Duodenal mucosa (tissue), 2 donors: ENCODE measurements around the gene RPL41.
A peak's percentile ranks its signal among the peaks of the same experiment; 100 is the strongest.

Experiments
- H3K27ac ChIP-seq: one replicate; pipeline ENCODE4 v1.7.0; 2013; ENCODE audit warnings: low read depth, low read length
- H3K27me3 ChIP-seq, 2 donors: one replicate each; pipeline ENCODE4 v1.7.0; 2013; ENCODE audit warnings: low read length in 2 of 2, control low read depth in 1 of 2; ENCODE audit not compliant: insufficient read depth in 2 of 2, control insufficient read depth in 1 of 2
- H3K36me3 ChIP-seq, 2 donors: one replicate each; pipeline ENCODE4 v1.7.0; 2013; ENCODE audit warnings: low read length in 2 of 2, control low read depth in 1 of 2; ENCODE audit not compliant: insufficient read depth in 2 of 2, control insufficient read depth in 1 of 2
- H3K4me1 ChIP-seq, 2 donors: one replicate each; pipeline ENCODE4 v1.7.0; 2013; ENCODE audit warnings: low read length in 2 of 2, control low read depth in 1 of 2; ENCODE audit not compliant: insufficient read depth in 2 of 2, control insufficient read depth in 1 of 2
- H3K4me3 ChIP-seq, 2 donors: one replicate each; pipeline ENCODE4 v1.7.0; 2013; ENCODE audit warnings: low read length in 2 of 2, low read depth in 1 of 2
- H3K9ac ChIP-seq, 2 donors: one replicate each; pipeline ENCODE4 v1.7.0; 2013; ENCODE audit warnings: low read length in 2 of 2, low read depth in 1 of 2
- H3K9me3 ChIP-seq, 2 donors: one replicate each; pipeline ENCODE4 v1.7.0; 2013; ENCODE audit warnings: low read length in 2 of 2, control low read depth in 1 of 2; ENCODE audit not compliant: control insufficient read depth in 1 of 2

RPL41 gene

DNA sequence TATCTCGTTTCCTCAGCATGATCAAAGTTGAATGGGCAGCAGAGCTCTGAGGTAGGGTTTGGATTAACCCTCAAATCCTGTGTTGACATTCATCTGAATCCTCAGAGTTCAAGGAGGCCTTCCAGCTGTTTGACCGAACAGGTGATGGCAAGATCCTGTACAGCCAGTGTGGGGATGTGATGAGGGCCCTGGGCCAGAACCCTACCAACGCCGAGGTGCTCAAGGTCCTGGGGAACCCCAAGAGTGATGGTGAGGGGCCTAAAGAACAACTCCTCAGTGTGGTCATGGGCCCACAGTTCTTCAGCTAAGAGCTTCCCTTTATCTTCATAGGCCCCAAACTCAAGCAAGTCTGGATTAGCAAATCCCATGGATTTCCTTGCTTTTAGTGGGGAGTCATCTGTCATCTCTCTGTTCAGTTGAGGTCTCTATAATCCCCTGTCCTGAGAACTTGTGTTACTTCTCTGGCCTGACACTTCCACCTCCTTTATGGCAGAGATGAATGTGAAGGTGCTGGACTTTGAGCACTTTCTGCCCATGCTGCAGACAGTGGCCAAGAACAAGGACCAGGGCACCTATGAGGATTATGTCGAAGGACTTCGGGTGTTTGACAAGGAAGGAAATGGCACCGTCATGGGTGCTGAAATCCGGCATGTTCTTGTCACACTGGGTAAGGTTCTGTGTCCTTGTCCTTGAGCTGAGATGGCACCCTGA is 43.2 kb downstream of the RPL41 start:
- peak overlapping the region; percentile 99 to 100 for H3K9ac ChIP-seq
- H3K4me1 ChIP-seq, result peaks cover 33 to 45% of the 10 kb centered on the region in 2 donors
- H3K4me3 ChIP-seq, result peak overlapping the region; percentile 86 to 93
- H3K9me3 ChIP-seq, result no peaks in the 10 kb centered on the region
- H3K36me3 ChIP-seq, result peaks cover 38 to 47% of the 10 kb centered on the region in 2 donors
- peak overlapping the region; percentile 96 for H3K27ac ChIP-seq
- no peaks in the 10 kb centered on the region for H3K27me3 ChIP-seq

DNA sequence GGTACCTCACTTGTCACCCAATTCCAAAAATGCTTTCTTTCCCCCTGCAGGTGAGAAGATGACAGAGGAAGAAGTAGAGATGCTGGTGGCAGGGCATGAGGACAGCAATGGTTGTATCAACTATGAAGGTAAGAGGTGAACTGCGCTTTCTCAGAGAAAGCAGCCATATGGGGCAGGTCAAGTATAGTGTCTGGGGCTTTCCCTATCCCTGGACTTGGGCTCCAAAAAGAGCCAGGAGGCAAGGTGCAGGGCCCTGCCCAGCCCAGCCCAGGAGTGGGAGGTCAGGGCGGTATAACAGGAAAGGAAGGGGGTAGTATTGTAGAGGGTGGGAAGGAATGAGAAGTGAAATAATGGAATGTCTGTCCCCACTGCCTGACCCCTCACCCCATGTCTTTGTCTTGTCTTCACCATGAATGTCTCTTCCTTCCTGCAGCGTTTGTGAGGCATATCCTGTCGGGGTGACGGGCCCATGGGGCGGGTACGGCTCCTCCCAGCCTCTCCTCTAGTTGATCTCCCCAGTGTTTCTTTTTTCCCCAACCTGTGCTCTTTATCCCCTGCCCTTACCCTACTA is 43.8 kb downstream of the RPL41 start:
- Histone ChIP-seq H3K27me3 (no peaks in the 10 kb centered on the region), H3K4me1 (peaks cover 29 to 40% of the 10 kb centered on the region in 2 donors), H3K9me3 (no peaks in the 10 kb centered on the region), H3K9ac (peak overlapping the region; percentile 99 to 100), H3K27ac (peak overlapping the region; percentile 96), H3K4me3 (peak overlapping the region; percentile 86 to 93), H3K36me3 (peaks cover 38 to 52% of the 10 kb centered on the region in 2 donors)

DNA sequence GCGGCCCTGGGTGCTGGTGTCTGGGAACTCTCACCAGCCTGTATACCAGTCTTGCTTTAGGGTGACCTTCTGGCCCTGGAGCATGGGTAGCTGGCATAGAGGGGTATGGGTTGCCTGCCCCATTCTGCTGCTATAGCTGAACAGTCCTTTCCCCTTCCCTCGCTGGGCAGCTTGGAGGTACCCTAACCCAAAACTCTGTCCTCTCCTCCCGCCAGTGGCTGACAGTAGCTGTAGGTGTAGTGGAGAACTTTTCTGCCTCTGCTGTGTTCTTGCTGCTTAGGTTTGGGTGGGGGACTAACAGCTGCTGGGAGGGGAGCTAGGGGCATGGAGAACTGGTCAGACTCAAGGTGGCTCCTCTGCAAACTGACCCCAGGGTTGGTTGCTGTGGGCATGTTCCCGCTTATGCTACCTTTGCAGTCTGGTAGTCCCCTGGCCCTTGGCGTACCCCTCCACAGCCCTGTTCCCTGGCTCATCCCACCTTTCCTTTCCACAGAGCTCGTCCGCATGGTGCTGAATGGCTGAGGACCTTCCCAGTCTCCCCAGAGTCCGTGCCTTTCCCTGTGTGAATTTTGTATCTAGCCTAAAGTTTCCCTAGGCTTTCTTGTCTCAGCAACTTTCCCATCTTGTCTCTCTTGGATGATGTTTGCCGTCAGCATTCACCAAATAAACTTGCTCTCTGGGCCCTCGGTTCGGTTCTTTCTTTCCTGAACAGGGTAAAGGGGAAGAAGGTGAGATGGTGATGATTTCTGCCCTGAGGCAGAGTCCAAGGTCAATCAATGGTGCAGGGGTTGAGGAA is 44.7 kb downstream of the RPL41 start:
- Histone ChIP-seq H3K9me3 (no peaks in the 10 kb centered on the region), H3K27ac (peak overlapping the region; percentile 96), H3K27me3 (no peaks in the 10 kb centered on the region), H3K9ac (peak overlapping the region; percentile 99 to 100), H3K36me3 (peaks cover 38 to 59% of the 10 kb centered on the region in 2 donors), H3K4me3 (peak overlapping the region; percentile 86 to 93), H3K4me1 (peaks cover 25 to 33% of the 10 kb centered on the region in 2 donors)

DNA sequence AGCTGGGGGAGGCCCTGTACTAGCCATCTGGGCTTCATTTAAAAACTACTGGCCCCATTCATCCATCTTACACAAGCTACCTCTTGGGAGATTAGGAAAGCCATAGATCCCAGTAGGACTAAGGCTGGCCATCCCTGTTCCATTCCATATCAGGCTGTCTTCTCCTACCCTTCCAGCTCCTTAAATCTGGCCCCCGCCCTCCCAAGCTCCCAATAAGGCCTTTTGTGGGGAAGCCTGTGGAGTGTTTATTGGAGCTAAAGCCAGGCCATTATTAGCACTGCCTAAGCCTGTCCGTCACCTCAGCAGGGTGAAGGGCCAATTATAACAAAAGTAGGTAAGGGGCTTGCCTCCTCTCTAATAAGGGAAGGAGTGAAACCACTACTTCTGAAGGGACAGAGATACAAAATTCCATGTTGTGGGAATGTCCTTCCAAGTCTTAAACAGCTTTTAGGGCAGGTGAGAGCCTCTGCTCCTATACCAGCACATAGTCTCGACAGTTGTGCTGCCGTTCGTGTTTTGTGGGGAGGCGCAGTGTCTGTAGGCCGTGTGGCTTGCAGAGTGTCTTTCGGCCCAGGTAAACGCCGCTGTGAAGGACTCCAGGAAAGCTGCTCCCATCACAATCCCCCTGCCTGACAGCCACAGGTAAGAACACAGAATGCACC is 45.4 kb downstream of the RPL41 start:
- Histone ChIP-seq H3K27me3 (no peaks in the 10 kb centered on the region), H3K4me1 (peaks cover 25 to 33% of the 10 kb centered on the region in 2 donors), H3K9me3 (no peaks in the 10 kb centered on the region), H3K27ac (no peak overlapping the region), H3K9ac (peak overlapping the region; percentile 99 to 100), H3K4me3 (no peak overlapping the region), H3K36me3 (peaks cover 38 to 65% of the 10 kb centered on the region in 2 donors)

DNA sequence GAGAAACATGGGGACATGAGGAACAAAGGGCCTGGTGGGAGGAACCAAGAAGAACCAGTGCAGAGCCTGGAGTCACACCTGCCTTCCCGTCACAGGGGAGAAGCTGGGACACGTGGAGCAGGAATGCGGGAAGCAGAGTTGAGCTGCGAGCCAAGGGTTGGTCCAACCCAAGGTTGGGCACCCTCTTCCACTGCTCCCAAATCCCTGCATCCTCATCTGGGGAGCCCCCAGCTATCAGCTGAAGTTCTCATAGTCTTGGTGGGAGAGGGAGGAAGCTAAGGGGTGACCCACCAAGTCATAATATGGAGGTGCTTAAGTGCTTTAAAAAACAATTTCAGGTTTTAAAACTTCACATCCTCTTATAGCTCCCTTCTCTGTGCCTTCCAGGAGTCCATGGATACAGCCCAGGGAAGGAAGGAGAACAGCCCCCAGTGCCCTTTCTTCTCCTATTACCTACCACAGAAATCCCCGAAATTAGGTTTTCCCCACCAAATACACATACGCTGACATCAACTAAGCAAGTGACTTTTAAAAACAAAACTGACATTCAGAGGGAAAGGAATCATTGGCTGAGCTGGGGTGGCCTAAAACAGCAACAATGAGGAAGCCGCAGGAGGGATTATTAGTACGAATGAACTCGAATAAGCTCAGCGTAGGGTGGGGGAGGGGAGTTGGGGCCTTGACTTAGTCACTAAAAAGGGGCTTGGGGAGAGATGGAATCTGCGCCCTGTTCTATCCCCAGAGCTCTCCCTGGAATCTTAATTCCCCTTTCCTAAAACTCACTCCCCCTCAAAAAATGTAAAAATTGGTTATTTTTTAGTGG is 46.2 kb downstream of the RPL41 start:
- Histone ChIP-seq H3K27ac (no peak overlapping the region), H3K4me3 (no peak overlapping the region), H3K4me1 (peaks cover 25 to 28% of the 10 kb centered on the region in 2 donors), H3K9ac (peak overlapping the region in 1 of 2 donors; percentile 5), H3K36me3 (peaks cover 42 to 73% of the 10 kb centered on the region in 2 donors), H3K27me3 (no peaks in the 10 kb centered on the region), H3K9me3 (no peaks in the 10 kb centered on the region)

DNA sequence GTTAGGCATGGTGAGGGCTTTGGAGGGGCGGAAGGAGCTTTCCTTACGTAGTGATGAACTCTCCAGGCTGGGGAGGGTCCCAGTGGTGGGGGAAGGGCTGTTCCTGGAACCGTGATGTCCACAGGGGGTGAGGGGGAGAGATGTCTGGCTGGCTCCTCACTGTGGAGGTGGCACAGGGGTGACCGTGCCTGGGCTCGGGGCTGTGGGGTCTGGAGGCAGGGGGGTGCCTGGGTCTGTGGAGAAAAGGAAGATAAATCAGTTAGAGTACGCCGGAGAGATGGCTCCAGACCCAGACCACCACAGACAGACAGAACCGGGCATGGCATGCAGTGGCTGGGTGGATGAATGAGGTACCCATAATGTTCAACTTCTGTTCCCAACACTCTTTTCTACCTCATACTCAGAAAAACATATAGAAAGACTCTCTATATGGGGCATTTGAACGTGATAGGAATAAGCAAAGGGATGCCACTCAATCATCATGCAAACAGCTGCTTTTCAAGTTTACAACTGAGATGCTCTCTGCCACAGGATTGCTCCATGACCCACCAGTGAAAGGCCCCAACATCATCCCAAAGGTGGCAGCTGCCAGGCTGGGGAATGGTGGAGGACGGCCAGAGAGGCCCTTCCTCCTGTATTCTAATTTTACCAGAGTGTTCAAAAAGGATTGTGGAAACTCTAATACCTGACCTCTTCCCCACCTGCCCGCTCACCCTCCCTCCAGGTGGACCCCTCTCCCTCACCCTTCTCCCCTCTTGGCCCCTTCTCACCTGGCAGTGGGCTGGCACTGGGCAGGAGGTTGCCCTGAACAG is 47.3 kb downstream of the RPL41 start:
- no peak overlapping the region for H3K9ac ChIP-seq

DNA sequence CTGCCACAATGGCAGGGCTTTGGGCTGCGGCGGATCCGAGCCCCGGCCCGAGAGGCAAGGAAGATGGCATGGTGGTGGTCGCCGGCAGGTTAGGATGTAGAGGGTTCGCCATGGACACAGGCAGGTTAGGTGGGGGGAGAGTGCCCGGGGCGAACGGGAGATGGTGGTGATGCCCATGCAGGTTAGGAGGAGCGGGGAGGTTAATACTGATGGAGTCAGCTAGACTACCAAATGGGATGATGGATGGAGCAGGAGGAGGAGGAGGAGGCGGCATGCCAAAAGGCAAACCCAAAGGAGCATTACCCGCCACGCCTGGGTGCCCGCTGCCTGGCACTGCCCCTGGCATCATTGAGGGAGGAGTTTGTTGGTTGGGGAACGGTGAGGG is 47.9 kb downstream of the RPL41 start:
- Histone ChIP-seq H3K9me3 (no peaks in the 10 kb centered on the region), H3K27me3 (no peaks in the 10 kb centered on the region), H3K4me1 (peaks cover 25 to 27% of the 10 kb centered on the region in 2 donors), H3K9ac (no peak overlapping the region), H3K27ac (no peak overlapping the region), H3K36me3 (peaks cover 45 to 87% of the 10 kb centered on the region in 2 donors), H3K4me3 (no peak overlapping the region)

More for the DNA sequence above, 47.3 kb downstream of the RPL41 start:
- Histone ChIP-seq H3K4me1 (peaks cover 25 to 28% of the 10 kb centered on the region in 2 donors), H3K27me3 (no peaks in the 10 kb centered on the region), H3K27ac (no peak overlapping the region), H3K9me3 (no peaks in the 10 kb centered on the region), H3K4me3 (no peak overlapping the region), H3K36me3 (peaks cover 46 to 83% of the 10 kb centered on the region in 2 donors)

DNA sequence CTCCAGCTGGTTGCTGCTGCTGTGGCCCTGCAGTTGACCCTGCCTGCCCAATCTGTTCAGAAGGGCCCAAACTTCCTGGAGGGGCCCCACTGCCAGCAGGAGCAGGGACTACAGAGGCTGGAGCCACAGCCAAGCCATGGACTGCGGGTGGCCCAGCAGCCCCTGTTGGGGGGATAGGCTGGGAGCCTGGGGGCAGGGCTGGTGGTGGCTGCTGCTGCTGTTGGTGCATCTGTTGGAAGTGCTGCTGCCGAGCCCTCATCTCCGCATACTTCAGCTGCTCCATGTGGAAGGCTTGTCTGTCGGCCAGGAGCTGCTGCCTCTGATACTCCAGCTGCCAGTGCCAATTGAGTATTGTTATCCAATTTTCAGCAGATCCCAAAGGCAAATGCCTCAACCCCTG is 48.9 kb downstream of the RPL41 start:
- no peaks in the 10 kb centered on the region for H3K27me3 ChIP-seq

More for the DNA sequence above, 48.9 kb downstream of the RPL41 start:
- H3K4me3 ChIP-seq, result no peak overlapping the region
- no peak overlapping the region for H3K27ac ChIP-seq
- H3K9ac ChIP-seq, result no peak overlapping the region
- H3K4me1 ChIP-seq, result peaks cover 15 to 17% of the 10 kb centered on the region in 2 donors
- H3K36me3 ChIP-seq, result peaks cover 41 to 90% of the 10 kb centered on the region in 2 donors
- H3K9me3 ChIP-seq, result no peaks in the 10 kb centered on the region
